B cell (primary cell): ENCODE data around the gene GALNT18. TPM values are rescaled to one million over a fixed set of nuclear protein-coding genes. Genes with fewer than 3 reads are reported as not detected.

Experiments
- ATAC-seq: fragments of 200-7000 bp; cut with Tn5 transposase; one replicate; pipeline ENCODE4 v1.10.0; 2021; ENCODE audit warnings: low read depth, mild to moderate bottlenecking, moderate number of reproducible peaks, moderate library complexity
- CTCF ChIA-PET: fragments of 350-600 bp; sonication (Branson Sonifier 250); formaldehyde crosslinking; loops from one replicate; lab custom pipeline; 2021; ENCODE audit warnings: antibody characterized with exemption, inconsistent platforms; lab: Charles Lee
- POLR2A ChIA-PET: fragments of 350-600 bp; sonication (Branson Sonifier 250); formaldehyde crosslinking; loops from one replicate; lab custom pipeline; 2021; ENCODE audit warnings: antibody characterized with exemption; lab: Charles Lee
- DNase-seq: peaks from one replicate; pipeline ENCODE4 v3.0.0; 2013
- H2AFZ ChIP-seq: 2 replicates; pipeline ENCODE4 v1.6.1; 2012; ENCODE audit warnings: mild to moderate bottlenecking, low read depth, low read length; ENCODE audit not compliant: insufficient read depth, poor library complexity, severe bottlenecking
- H3K27ac ChIP-seq, 2 donors: 1 replicate in 1 of 2; 2 replicates in 1 of 2; pipeline ENCODE4 v1.5.1; 2012 to 2013; ENCODE audit warnings: low read length in 2 of 2, mild to moderate bottlenecking in 2 of 2, moderate library complexity in 1 of 2
- H3K27me3 ChIP-seq, 4 experiments: fragments of 200-600 bp in 1 of 4; sonication (generic) in 1 of 4; replicated peaks in 1 of 4; 1 replicate in 2 of 4; 2 replicates in 2 of 4; pipeline versions ENCODE4 v1.6.1 to v1.7.0; 2013 to 2016; ENCODE audit warnings: low read length in 3 of 4, mild to moderate bottlenecking in 2 of 4, mixed read lengths in 1 of 4, moderate library complexity in 1 of 4; ENCODE audit not compliant: insufficient read depth in 4 of 4, control insufficient read depth in 3 of 4; ENCODE audit errors: control extremely low read depth in 1 of 4
- H3K36me3 ChIP-seq, 2 experiments: replicated peaks in 1 of 2; 1 replicate in 1 of 2; 2 replicates in 1 of 2; pipeline versions ENCODE4 v1.6.1 to v1.7.1; 2013; ENCODE audit warnings: low read length in 1 of 2; ENCODE audit not compliant: insufficient read depth in 2 of 2, control insufficient read depth in 1 of 2; ENCODE audit errors: control extremely low read depth in 1 of 2, extremely low read depth in 1 of 2
- H3K4me1 ChIP-seq, 2 donors: fragments of 200-600 bp in 1 of 2; sonication (generic) in 1 of 2; 1 replicate in 1 of 2; 2 replicates in 1 of 2; pipeline versions ENCODE4 v1.5.1 to v1.6.1; 2013 to 2017; ENCODE audit warnings: low read length in 2 of 2; ENCODE audit not compliant: control insufficient read depth in 2 of 2, insufficient read depth in 2 of 2
- H3K4me2 ChIP-seq: replicated peaks from 2 replicates; pipeline ENCODE3; 2012; ENCODE audit warnings: mild to moderate bottlenecking, low read depth, low read length; ENCODE audit not compliant: poor library complexity, severe bottlenecking
- H3K4me3 ChIP-seq, 5 experiments: fragments of 200-600 bp in 1 of 5; sonication (generic) in 1 of 5; 1 replicate in 3 of 5; 2 replicates in 2 of 5; pipeline versions ENCODE4 v1.5.1 to v1.7.0; 2011 to 2016; ENCODE audit warnings: low read length in 4 of 5, mild to moderate bottlenecking in 4 of 5, low read depth in 2 of 5, control low read depth in 1 of 5, moderate library complexity in 1 of 5; ENCODE audit not compliant: insufficient read depth in 1 of 5; ENCODE audit errors: control extremely low read depth in 1 of 5, extremely low read depth in 1 of 5
- H3K79me2 ChIP-seq: fragments of 200-600 bp; sonication (generic); one replicate; pipeline ENCODE4 v1.6.0; 2016; ENCODE audit warnings: low read length; ENCODE audit not compliant: control insufficient read depth, insufficient read depth
- H3K9ac ChIP-seq: fragments of 200-600 bp; sonication (generic); 2 replicates; pipeline ENCODE4 v1.6.1; 2017; ENCODE audit warnings: mild to moderate bottlenecking, low read length, moderate library complexity
- H3K9me3 ChIP-seq, 3 donors: one replicate each; pipeline versions ENCODE4 v1.6.1 to v1.7.1; 2013; ENCODE audit warnings: low read length in 2 of 3; ENCODE audit not compliant: control insufficient read depth in 2 of 3, insufficient read depth in 1 of 3; ENCODE audit errors: control extremely low read depth in 1 of 3
- H4K20me1 ChIP-seq: 2 replicates; pipeline ENCODE4 v1.6.0; 2012; ENCODE audit warnings: mild to moderate bottlenecking, low read length; ENCODE audit not compliant: insufficient read depth, control insufficient read depth, poor library complexity, severe bottlenecking
- H3K27ac Mint-ChIP-seq: one replicate; pipeline ENCODE4 v1.8.0; 2021; ENCODE audit warnings: mixed read lengths
- H3K27me3 Mint-ChIP-seq: one replicate; pipeline ENCODE4 v1.8.0; 2021; ENCODE audit warnings: mixed read lengths
- H3K4me1 Mint-ChIP-seq: one replicate; pipeline ENCODE4 v1.8.0; 2021; ENCODE audit warnings: mixed read lengths
- H3K4me3 Mint-ChIP-seq: one replicate; pipeline ENCODE4 v1.8.0; 2021; ENCODE audit warnings: mixed read lengths
- H3K9me3 Mint-ChIP-seq: one replicate; pipeline ENCODE4 v1.8.0; 2022; ENCODE audit warnings: mixed read lengths; ENCODE audit not compliant: insufficient read depth
- EZH2 ChIP-seq: IDR thresholded peaks from 2 replicates; pipeline ENCODE4 v1.6.1; 2012; ENCODE audit warnings: borderline replicate concordance, low read depth, mild to moderate bottlenecking, moderate library complexity, low read length; ENCODE audit not compliant: insufficient read depth, poor library complexity, severe bottlenecking
- WGBS: methylation state at CpG from one replicate; pipeline ENCODE4 v1.1.5; 2013; ENCODE audit warnings: missing lambda C conversion rate; ENCODE audit not compliant: insufficient coverage; 5-methylcytosine and 5-hydroxymethylcytosine counted together
- intact Hi-C: fragments of 100-400 bp; cut with micrococcal nuclease; formaldehyde crosslinking; loops from one replicate; pipeline ENCODE4 v1.10.0; 2022
- polyA plus RNA-seq: library from polyadenylated mRNA; depleted of rRNA; stranded (reverse); fragments of >200 nt; gene quantifications from 2 replicates; pipeline ENCODE4 v1.2.3, GENCODE V29; 2012
- total RNA-seq, 2 donors: library from RNA; stranded (reverse); fragments of 120-200 nt in 1 of 2; gene quantifications; 1 replicate in 1 of 2; 2 replicates in 1 of 2; pipeline versions ENCODE4 v1.2.3 to v1.2.4, GENCODE V29; 2013 to 2022
- TF ChIP-seq, protein P1 (sequence below): fragments of 200-600 bp; IDR thresholded peaks from one replicate; pipeline ENCODE4 v1.8.0; 2022; ENCODE audit warnings: antibody characterized with exemption, mild to moderate bottlenecking

GALNT18 gene
- total and polyA plus RNA-seq, 2 donors (not counting 1 experiment from before 2014, with no cell fraction given): not detected

DNA sequence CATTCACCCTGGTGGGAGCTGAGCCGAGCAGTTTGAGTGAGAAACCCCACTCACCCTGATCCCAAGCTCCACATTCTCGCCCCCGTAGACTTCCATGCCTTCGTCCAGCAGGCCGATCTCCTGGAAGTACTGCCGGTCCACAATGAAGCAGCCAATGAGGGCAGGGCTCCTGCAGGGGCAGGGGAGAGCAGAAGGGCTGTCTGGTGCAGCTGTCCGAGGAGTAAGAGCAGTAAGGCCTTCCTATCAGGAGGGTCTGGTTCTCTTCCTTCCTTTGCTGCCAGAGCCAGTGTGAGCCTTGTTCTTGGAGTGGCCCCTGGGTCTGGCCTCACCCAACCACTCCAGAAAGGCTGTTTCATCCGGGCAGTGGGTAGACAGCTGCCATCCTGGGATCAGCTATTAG is 249.3 kb downstream of the GALNT18 start:
- Mint-ChIP-seq H3K4me1 (no peaks in the 10 kb centered on the region), H3K9me3 (peaks cover 3% of the 10 kb centered on the region), H3K27ac (no peak overlapping the region), H3K27me3 (peaks cover 8% of the 10 kb centered on the region), H3K4me3 (no peak overlapping the region)
- ATAC-seq (no peak), DNase-seq (no peak)
- POLR2A ChIA-PET: no interaction called here
- H3K9me3 ChIP-seq: peaks cover 0 to 3% (median 0%) of the 10 kb centered on the region in 3 donors
- H3K4me1 ChIP-seq: no peaks in the 10 kb centered on the region
- H3K36me3 ChIP-seq: no peaks in the 10 kb centered on the region
- H4K20me1 ChIP-seq: no peaks in the 10 kb centered on the region
- no peak overlapping the region for H3K4me2 ChIP-seq
- TF ChIP-seq, protein P1, sequence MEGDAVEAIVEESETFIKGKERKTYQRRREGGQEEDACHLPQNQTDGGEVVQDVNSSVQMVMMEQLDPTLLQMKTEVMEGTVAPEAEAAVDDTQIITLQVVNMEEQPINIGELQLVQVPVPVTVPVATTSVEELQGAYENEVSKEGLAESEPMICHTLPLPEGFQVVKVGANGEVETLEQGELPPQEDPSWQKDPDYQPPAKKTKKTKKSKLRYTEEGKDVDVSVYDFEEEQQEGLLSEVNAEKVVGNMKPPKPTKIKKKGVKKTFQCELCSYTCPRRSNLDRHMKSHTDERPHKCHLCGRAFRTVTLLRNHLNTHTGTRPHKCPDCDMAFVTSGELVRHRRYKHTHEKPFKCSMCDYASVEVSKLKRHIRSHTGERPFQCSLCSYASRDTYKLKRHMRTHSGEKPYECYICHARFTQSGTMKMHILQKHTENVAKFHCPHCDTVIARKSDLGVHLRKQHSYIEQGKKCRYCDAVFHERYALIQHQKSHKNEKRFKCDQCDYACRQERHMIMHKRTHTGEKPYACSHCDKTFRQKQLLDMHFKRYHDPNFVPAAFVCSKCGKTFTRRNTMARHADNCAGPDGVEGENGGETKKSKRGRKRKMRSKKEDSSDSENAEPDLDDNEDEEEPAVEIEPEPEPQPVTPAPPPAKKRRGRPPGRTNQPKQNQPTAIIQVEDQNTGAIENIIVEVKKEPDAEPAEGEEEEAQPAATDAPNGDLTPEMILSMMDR: no peak
- TF ChIP-seq EZH2: no peak
- intact Hi-C loops: no loop called here
- peaks cover 0 to 3% (median 0%) of the 10 kb centered on the region in 4 experiments for H3K27me3 ChIP-seq
- 93% methylated on average over 8 of the region's 8 CpGs for WGBS
- no peak overlapping the region for H3K4me3 ChIP-seq
- no peak overlapping the region for H3K9ac ChIP-seq
- CTCF ChIA-PET: no interaction called here
- H3K79me2 ChIP-seq: no peaks in the 10 kb centered on the region
- no peak overlapping the region for H2AFZ ChIP-seq
- H3K27ac ChIP-seq: no peak overlapping the region

DNA sequence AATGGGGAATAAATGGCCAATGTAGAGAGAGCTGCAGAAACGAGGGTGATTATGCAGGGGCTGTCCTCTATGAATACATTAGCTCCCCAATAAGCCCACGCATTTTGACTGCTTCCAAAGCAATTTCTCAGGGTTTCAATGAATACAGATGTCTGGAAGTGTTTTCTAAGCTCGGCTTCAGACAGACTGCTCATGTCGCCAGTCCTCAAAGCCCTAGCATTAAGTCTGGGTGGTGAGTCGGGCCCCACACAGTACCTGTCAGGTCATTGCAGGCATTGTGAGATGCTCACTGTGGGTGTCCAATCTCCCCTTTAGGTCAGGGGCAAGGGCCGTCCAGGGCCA is 250.9 kb downstream of the GALNT18 start:
- Histone ChIP-seq H3K36me3 (no peaks in the 10 kb centered on the region), H3K4me3 (no peak overlapping the region), H2AFZ (no peak overlapping the region), H3K27me3 (peaks cover 0 to 3% (median 0%) of the 10 kb centered on the region in 4 experiments), H3K4me1 (no peaks in the 10 kb centered on the region), H3K79me2 (no peaks in the 10 kb centered on the region), H3K9me3 (peaks cover 0 to 3% (median 0%) of the 10 kb centered on the region in 3 donors), H4K20me1 (no peaks in the 10 kb centered on the region), H3K9ac (no peak overlapping the region), H3K27ac (no peak overlapping the region), H3K4me2 (no peak overlapping the region)
- intact Hi-C loops: no loop called here
- H3K27ac Mint-ChIP-seq: no peak overlapping the region
- no peak for TF ChIP-seq EZH2
- TF ChIP-seq, protein P1: no peak
- no peak for DNase-seq
- H3K4me1 Mint-ChIP-seq: no peaks in the 10 kb centered on the region
- no peak for ATAC-seq
- CTCF ChIA-PET: no interaction called here
- POLR2A ChIA-PET: no interaction called here
- no peak overlapping the region for H3K4me3 Mint-ChIP-seq
- H3K27me3 Mint-ChIP-seq: peaks cover 8% of the 10 kb centered on the region
- WGBS: 86% methylated on average over 6 of the region's 6 CpGs
- peaks cover 3% of the 10 kb centered on the region for H3K9me3 Mint-ChIP-seq
